Ishikawa (cell line): ENCODE measurements around the gene PLCL2.

ENCODE experiments used
- CEBPB ChIP-seq: IDR thresholded peaks from 2 replicates; pipeline ENCODE4 v1.6.1; 2012
- CREB1 ChIP-seq: IDR thresholded peaks from 2 replicates; pipeline ENCODE4 v1.6.1; 2012; ENCODE audit warnings: low read depth
- EGR1 ChIP-seq: IDR thresholded peaks from 2 replicates; pipeline ENCODE4 v1.6.1; 2012
- EP300 ChIP-seq: IDR thresholded peaks from 2 replicates; pipeline ENCODE4 v1.6.1; 2012; ENCODE audit warnings: borderline replicate concordance
- FOXM1 ChIP-seq: IDR thresholded peaks from 2 replicates; pipeline ENCODE4 v1.6.1; 2012; ENCODE audit warnings: low read depth, borderline replicate concordance
- MAX ChIP-seq: IDR thresholded peaks from 2 replicates; pipeline ENCODE4 v1.6.1; 2012
- NFIC ChIP-seq: IDR thresholded peaks from 2 replicates; pipeline ENCODE4 v1.6.1; 2012
- RAD21 ChIP-seq: IDR thresholded peaks from 2 replicates; pipeline ENCODE4 v1.6.1; 2012; ENCODE audit warnings: low read depth
- REST ChIP-seq: IDR thresholded peaks from 2 replicates; pipeline ENCODE4 v1.6.1; 2012; ENCODE audit warnings: low read depth, mild to moderate bottlenecking
- TAF1 ChIP-seq: IDR thresholded peaks from 2 replicates; pipeline ENCODE4 v1.6.1; 2012; ENCODE audit warnings: low read depth, mild to moderate bottlenecking
- TCF12 ChIP-seq: IDR thresholded peaks from 2 replicates; pipeline ENCODE4 v1.6.1; 2012; ENCODE audit warnings: low read depth
- TEAD4 ChIP-seq: IDR thresholded peaks from 2 replicates; pipeline ENCODE4 v1.6.1; 2012
- USF1 ChIP-seq: IDR thresholded peaks from 2 replicates; pipeline ENCODE4 v1.6.1; 2012
- YY1 ChIP-seq: IDR thresholded peaks from 2 replicates; pipeline ENCODE4 v1.6.1; 2012; ENCODE audit warnings: low read depth
- ZBTB7A ChIP-seq: IDR thresholded peaks from 2 replicates; pipeline ENCODE4 v1.6.1; 2012; ENCODE audit warnings: low read depth

The PLCL2 gene

GRCh38 chr3:16910207-16910606, 25.5 kb downstream of the PLCL2 start:
- TF ChIP-seq MAX (no peak), EP300 (no peak)

- TF ChIP-seq EGR1 (no peak), TAF1 (no peak), CEBPB (no peak), ZBTB7A (no peak), NFIC (no peak), FOXM1 (no peak), CREB1 (no peak), RAD21 (no peak), USF1 (no peak), TCF12 (no peak), MAX (no peak), TEAD4 (no peak), REST (no peak), YY1 (no peak), EP300 (no peak)
These were observed 27.2 kb downstream of the PLCL2 start for GRCh38 chr3:16911916-16912315.

- TF ChIP-seq TAF1 (no peak), TCF12 (no peak), CEBPB (no peak), FOXM1 (no peak), NFIC (no peak), MAX (no peak), YY1 (no peak), REST (no peak)
These were observed 27.9 kb downstream of the PLCL2 start for GRCh38 chr3:16912400-16913263.

- TF ChIP-seq YY1 (no peak), TCF12 (no peak), NFIC (no peak), EP300 (no peak), FOXM1 (no peak), ZBTB7A (no peak), TAF1 (no peak), MAX (no peak), REST (no peak), EGR1 (no peak), CEBPB (no peak), USF1 (no peak), CREB1 (no peak), TEAD4 (no peak), RAD21 (no peak)
These were observed 28.5 kb downstream of the PLCL2 start for GRCh38 chr3:16913264-16913580.
